Skin of body (tissue), 2 donors: ENCODE results near the gene DLEC1. TPM values are rescaled to one million over a fixed set of nuclear protein-coding genes. Genes with fewer than 3 reads are reported as not detected.

ENCODE experiments used
- DNase-seq: peaks from one replicate; lab custom pipeline; 2025; lab: John Stamatoyannopoulos, UW
- total RNA-seq: library from RNA; depleted of rRNA; stranded (reverse); fragments of >200 nt; gene quantifications from one replicate; pipeline ENCODE4 v1.2.3, GENCODE V29; 2014

The DLEC1 gene, protein sequence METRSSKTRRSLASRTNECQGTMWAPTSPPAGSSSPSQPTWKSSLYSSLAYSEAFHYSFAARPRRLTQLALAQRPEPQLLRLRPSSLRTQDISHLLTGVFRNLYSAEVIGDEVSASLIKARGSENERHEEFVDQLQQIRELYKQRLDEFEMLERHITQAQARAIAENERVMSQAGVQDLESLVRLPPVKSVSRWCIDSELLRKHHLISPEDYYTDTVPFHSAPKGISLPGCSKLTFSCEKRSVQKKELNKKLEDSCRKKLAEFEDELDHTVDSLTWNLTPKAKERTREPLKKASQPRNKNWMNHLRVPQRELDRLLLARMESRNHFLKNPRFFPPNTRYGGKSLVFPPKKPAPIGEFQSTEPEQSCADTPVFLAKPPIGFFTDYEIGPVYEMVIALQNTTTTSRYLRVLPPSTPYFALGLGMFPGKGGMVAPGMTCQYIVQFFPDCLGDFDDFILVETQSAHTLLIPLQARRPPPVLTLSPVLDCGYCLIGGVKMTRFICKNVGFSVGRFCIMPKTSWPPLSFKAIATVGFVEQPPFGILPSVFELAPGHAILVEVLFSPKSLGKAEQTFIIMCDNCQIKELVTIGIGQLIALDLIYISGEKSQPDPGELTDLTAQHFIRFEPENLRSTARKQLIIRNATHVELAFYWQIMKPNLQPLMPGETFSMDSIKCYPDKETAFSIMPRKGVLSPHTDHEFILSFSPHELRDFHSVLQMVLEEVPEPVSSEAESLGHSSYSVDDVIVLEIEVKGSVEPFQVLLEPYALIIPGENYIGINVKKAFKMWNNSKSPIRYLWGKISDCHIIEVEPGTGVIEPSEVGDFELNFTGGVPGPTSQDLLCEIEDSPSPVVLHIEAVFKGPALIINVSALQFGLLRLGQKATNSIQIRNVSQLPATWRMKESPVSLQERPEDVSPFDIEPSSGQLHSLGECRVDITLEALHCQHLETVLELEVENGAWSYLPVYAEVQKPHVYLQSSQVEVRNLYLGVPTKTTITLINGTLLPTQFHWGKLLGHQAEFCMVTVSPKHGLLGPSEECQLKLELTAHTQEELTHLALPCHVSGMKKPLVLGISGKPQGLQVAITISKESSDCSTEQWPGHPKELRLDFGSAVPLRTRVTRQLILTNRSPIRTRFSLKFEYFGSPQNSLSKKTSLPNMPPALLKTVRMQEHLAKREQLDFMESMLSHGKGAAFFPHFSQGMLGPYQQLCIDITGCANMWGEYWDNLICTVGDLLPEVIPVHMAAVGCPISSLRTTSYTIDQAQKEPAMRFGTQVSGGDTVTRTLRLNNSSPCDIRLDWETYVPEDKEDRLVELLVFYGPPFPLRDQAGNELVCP (N-terminal part only)
- 0.49 TPM for total RNA-seq

DNA sequence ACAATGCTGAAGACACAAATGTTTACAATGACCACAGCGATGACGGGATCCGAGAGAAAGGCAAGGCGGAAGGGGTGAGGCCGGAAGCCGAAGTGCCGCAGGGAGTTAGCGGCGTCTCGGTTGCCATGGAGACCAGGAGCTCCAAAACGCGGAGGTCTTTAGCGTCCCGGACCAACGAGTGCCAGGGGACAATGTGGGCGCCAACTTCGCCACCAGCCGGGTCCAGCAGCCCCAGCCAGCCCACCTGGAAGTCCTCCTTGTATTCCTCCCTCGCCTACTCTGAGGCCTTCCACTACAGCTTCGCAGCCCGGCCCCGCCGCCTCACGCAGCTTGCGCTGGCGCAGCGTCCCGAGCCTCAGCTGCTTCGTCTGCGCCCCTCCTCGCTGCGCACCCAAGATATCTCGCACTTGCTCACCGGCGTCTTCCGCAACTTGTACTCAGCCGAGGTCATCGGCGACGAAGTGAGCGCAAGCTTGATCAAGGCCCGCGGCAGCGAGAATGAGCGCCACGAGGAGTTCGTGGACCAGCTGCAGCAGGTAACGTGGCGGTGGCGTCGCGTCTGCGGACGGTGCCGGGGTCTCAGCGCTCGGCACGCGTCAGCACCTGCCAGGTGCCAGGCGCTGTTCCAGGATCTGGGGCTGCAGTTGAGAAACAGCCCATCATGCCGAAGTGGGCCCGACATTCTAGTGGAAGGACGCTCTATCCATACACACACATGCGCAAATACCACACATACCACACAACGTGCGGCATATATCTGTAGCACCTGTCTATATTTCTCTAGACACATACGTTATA, at the start of gene DLEC1:
TSS of gene DLEC1 (plus strand) at position 108 of the 798 bp plus-strand sequence. CDS start at position 126, 18 bp downstream.
- DNase-seq, result peak; percentile 35

DNA sequence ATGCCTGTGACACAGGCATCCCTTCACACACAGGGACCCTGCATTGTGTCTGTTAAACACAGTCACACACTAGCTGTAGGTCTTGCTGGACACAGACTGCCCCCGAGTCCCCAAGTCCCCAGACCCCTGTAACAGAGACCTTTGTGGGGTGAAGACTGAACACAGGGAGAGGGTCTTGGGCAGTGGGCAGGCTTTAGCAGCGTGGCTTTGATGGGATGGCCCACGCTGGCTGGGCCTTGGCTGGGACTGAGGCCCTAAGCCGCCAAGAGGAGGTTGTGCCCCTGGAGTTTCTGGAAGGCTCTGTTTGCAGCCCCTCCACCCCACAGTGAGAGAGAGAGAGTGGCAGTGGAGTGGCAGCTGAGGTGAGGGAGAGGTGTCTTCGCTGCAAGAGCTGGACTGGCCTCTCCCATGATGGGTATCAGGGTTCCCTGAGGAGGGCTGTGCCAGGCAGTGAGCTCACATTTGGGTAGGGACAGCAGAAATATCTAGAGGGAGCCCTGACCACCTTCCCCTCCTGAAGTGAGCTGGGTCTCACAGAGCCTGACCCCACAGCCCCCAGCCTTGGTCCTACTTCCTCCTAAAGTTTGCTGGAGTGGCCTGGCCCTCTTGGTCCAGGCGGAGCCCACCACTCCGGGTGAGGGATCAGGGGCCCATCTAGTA, 49.1 kb upstream of the DLEC1 start:
- DNase-seq, result no peak

DNA sequence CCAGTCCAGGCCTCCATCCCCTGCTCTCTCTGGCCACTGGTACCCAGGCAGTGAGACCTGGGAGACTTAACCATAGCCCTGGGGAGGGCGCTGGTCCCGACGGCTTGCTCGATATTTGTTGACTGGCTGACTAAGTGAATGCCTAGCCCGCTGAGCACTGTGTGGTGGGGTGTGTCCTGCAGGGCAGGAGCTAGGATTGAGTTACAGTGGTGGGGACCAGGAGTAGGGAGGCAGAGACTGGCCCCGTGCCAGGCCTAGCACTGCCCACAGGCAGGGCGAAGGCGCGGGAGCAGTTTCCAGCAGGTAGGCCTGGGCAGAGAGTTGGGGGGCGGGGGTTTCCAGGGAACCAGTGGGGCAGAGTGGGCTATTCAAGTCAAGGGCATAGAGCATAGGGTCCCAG, 48.5 kb upstream of the DLEC1 start, which contains the start of gene VILL:
TSS of gene VILL (plus strand) at position 260 of the 400 bp plus-strand sequence. CDS start 2,887 bp downstream, outside the sequence.
- no peak for DNase-seq

DNA sequence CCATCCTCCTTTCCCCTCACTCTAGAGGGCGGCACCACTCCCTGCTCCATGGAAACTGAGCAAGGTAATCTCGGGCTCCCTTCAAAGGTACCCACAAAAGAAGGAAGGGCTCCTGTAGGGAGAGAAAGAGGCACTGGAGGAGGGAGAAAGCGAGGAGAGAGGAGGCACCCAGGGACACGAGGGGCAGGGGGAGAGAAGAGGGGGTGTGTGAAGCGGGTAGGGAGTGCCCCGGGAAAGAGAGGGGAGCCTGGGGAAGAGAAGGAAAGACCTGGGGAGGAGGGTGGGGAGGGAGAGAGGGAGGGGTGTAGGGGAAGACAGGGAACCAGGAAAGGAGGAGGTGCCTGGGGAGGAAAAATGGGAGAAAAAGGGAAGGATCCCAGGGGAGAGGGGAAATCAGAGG, 47.9 kb upstream of the DLEC1 start:
- no peak for DNase-seq

GRCh38 chr3:37991823-37992222, 47.2 kb upstream of the DLEC1 start:
- no peak for DNase-seq

- no peak for DNase-seq
These were observed 46.5 kb upstream of the DLEC1 start for GRCh38 chr3:37992271-37993066.

- DNase-seq, result no peak
These were observed 45.9 kb upstream of the DLEC1 start for GRCh38 chr3:37993067-37993455.

GRCh38 chr3:37993460-37993819, 45.6 kb upstream of the DLEC1 start:
- no peak for DNase-seq

- peak; percentile 51 for DNase-seq
These were observed 45.0 kb upstream of the DLEC1 start for GRCh38 chr3:37993820-37994638.

DNA sequence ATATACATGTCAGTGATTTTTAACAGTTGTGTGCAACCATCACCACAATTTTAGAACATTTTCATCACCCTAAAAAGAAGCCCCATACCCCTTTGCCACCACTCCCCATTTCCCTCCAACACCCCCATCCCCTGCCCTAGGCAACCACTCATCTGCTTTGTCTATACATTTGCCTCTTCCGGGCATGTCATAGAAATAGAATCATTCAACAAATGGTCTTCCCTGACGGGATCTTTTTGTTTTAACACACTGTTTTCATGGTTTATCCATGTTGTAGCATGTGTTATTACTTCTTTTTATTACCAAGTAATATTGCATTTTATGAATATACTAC, 44.4 kb upstream of the DLEC1 start:
- no peak for DNase-seq

DNA sequence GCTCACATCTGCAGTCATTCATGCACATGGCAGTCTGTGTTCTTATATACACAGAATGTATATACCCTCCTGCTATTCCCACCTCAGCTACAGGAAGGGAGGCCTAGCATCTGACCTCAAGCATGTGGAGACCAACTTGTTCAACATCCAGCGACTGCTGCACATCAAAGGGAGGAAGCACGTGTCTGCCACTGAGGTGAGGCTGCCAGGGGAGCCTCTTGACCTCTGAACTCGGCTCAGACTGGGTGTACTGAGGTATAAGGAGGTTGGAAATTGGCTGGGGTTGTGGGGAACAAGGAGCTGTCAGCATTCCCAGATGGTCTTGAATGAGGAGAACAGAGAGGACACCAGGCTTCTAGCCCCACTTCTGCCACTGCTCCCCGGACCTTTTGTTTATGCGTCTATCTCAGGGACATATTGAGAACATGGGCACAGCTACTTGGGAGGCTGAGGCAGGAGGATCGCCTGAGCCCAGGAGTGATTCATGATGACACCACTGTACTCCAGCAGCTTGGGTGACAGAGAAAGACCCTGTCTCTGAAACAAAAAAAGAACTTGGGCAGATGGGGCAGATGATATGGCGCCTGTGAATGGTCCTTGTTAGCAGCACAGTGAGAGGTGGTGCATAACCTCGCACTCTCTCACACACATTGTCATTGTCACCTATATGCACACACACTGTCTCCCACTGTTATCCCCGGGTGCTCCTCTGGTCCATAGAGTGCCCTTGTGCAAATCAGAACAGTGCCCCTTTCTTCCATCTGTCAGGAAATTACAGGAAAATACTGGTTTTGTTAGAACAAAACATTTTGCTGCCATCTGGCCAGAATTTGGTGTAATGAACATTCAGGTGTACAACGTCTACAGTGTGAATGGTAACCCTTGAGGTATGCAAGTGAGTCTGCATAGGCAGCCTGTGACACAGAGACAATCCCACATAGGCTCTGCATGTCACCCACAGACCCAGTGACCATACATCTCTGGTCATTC, 43.1 kb upstream of the DLEC1 start:
- no peak for DNase-seq

- peak; percentile 78 for DNase-seq
These were observed 42.2 kb upstream of the DLEC1 start for GRCh38 chr3:37996785-37997301.

DNA sequence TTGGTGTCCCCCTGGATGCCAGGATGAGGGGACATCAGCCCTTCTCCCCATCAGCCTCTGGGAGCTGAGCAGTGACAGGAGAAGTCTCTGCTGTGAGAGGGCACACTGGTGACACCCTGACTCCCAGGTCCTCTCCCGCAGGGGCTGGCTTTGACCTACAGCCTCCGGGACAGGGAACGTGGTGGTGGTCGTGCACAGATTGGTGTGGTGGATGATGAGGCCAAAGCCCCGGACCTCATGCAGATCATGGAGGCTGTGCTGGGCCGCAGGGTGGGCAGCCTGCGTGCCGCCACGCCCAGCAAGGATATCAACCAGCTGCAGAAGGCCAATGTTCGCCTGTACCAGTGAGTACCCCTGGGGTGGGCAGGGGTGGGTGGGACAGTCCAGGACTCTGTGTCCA, 41.7 kb upstream of the DLEC1 start:
- no peak for DNase-seq

DNA sequence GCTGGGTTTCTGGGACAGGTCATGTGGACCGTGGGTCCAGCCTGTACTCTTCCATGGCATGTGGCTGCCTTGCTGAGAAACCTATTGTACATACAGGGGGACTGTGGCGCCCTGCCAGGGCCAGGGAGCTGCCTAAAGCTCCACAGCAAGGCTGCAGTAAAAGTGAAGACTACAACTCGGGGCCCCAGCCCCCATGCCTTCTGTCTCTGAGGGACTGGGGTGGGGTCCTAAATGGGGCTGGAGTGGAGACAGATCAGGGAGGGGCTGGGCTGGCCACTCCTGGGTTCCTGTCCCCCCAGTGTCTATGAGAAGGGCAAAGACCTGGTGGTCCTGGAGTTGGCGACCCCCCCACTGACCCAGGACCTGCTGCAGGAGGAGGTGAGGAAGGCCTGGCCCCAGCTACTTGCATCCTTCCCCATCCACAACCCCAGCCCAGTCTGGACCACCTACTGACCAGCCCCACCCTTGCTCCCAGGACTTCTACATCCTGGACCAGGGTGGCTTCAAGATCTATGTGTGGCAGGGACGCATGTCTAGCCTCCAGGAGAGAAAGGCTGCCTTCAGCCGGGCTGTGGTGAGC, 41.1 kb upstream of the DLEC1 start:
- DNase-seq, result no peak

- no peak for DNase-seq
These were observed 39.2 kb upstream of the DLEC1 start for GRCh38 chr3:37999836-38000235.

DNA sequence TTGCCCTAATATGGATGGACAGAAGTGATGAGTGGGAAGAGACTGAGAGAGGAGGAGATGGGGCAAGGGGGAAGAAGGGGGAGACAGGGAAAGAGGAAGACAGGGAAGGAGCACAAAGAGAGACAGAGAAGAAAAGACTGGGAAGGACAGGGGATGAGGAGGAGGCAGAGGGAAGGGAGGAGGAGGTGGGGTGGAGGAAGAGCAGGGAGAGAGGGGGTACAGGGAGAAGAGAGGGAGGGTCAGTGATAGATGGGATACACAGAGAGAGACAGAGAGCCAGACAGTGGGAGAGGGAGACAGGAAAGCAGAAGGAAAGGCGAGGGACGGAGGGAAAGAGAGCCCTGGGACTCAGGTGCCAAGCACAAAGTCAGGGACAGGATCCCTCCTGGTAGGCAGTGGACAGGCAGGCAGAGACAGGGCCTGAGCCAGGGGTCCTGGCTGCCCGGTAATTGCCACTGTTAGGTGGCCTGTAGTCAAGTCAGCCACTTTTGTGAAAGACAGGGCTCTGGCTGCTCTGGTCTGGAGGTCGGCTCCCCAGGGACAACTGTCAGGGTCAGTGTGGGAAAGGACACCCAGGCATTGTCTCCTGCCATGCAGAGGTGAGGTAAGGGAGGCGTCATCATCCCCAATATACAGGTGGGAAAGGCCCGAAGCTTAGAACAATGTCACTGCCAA, 38.6 kb upstream of the DLEC1 start:
- no peak for DNase-seq
